Activated B cell treated with CpG ODN at 0.5 μM for 24 hours (primary cell): ENCODE data around the gene COPS9. TPM values are rescaled to one million over a fixed set of nuclear protein-coding genes. Genes with fewer than 3 reads are reported as not detected.

Experiments used
- ATAC-seq: fragments of 200-7000 bp; cut with Tn5 transposase; one replicate; pipeline ENCODE4 v1.10.0; 2021; ENCODE audit warnings: low read depth, mild to moderate bottlenecking, moderate library complexity
- CTCF ChIA-PET: fragments of 350-600 bp; sonication (Branson Sonifier 250); formaldehyde crosslinking; loops from one replicate; lab custom pipeline; 2021; ENCODE audit warnings: antibody characterized with exemption; lab: Charles Lee
- POLR2A ChIA-PET: fragments of 350-600 bp; sonication (Branson Sonifier 250); formaldehyde crosslinking; loops from one replicate; lab custom pipeline; 2021; ENCODE audit warnings: antibody characterized with exemption; lab: Charles Lee
- DNase-seq: peaks from one replicate; pipeline ENCODE4 v3.0.0; 2022
- H3K27ac Mint-ChIP-seq: one replicate; pipeline ENCODE4 v1.8.0; 2020; ENCODE audit warnings: mixed read lengths
- H3K27me3 Mint-ChIP-seq: one replicate; pipeline ENCODE4 v1.8.0; 2021; ENCODE audit warnings: mixed read lengths
- H3K36me3 Mint-ChIP-seq: one replicate; pipeline ENCODE4 v1.8.0; 2021; ENCODE audit warnings: low read depth, mixed read lengths
- H3K4me1 Mint-ChIP-seq: one replicate; pipeline ENCODE4 v1.8.0; 2021; ENCODE audit warnings: mixed read lengths
- H3K4me3 Mint-ChIP-seq: one replicate; pipeline ENCODE4 v1.8.0; 2020; ENCODE audit warnings: mild to moderate bottlenecking, mixed read lengths
- H3K9me3 Mint-ChIP-seq: one replicate; pipeline ENCODE4 v1.8.0; 2020; ENCODE audit warnings: mixed read lengths
- CTCF ChIP-seq: fragments of 200-600 bp; IDR thresholded peaks from one replicate; pipeline ENCODE4 v1.8.0; 2022; ENCODE audit warnings: antibody characterized with exemption, mild to moderate bottlenecking
- intact Hi-C: fragments of 100-400 bp; cut with micrococcal nuclease; formaldehyde crosslinking; loops from one replicate; pipeline ENCODE4 v1.15.1; 2024
- total RNA-seq: library from RNA; stranded (reverse); gene quantifications from 2 replicates; pipeline ENCODE4 v1.2.3, GENCODE V29; 2022

COPS9 gene
- total RNA-seq, 1 donor from 2014 or later, result 78.6 TPM

GRCh38 chr2:240182001-240182400 is 45.9 kb upstream of the COPS9 start:
- no peak for ATAC-seq
- H3K4me1 Mint-ChIP-seq, result no peaks in the 10 kb centered on the region
- CTCF ChIA-PET, result no interaction called here
- H3K36me3 Mint-ChIP-seq, result no peaks in the 10 kb centered on the region
- intact Hi-C loops, result no loop called here
- no peak for TF ChIP-seq CTCF
- peaks cover 11% of the 10 kb centered on the region for H3K27me3 Mint-ChIP-seq
- no peak for DNase-seq
- H3K9me3 Mint-ChIP-seq, result no peaks in the 10 kb centered on the region
- H3K4me3 Mint-ChIP-seq, result no peak overlapping the region
- no peak overlapping the region for H3K27ac Mint-ChIP-seq
- POLR2A ChIA-PET, result no interaction called here

- no peaks in the 10 kb centered on the region for H3K36me3 Mint-ChIP-seq
- H3K4me3 Mint-ChIP-seq, result no peak overlapping the region
- H3K27ac Mint-ChIP-seq, result no peak overlapping the region
- intact Hi-C loops, result no loop called here
- no peak for DNase-seq
- ATAC-seq, result no peak
- ChIA-PET POLR2A (no interaction called here), CTCF (no interaction called here)
- H3K4me1 Mint-ChIP-seq, result no peaks in the 10 kb centered on the region
- peaks cover 20% of the 10 kb centered on the region for H3K27me3 Mint-ChIP-seq
- TF ChIP-seq CTCF, result no peak
- H3K9me3 Mint-ChIP-seq, result no peaks in the 10 kb centered on the region
These were observed 44.0 kb upstream of the COPS9 start for GRCh38 chr2:240179941-240180666.

GRCh38 chr2:240179186-240179815 is 43.2 kb upstream of the COPS9 start:
- ATAC-seq, result no peak
- POLR2A ChIA-PET, result no interaction called here
- no peak for TF ChIP-seq CTCF
- intact Hi-C loops, result no loop called here
- no peak overlapping the region for H3K27ac Mint-ChIP-seq
- CTCF ChIA-PET, result no interaction called here
- no peaks in the 10 kb centered on the region for H3K9me3 Mint-ChIP-seq
- H3K27me3 Mint-ChIP-seq, result peaks cover 22% of the 10 kb centered on the region
- no peak overlapping the region for H3K4me3 Mint-ChIP-seq
- no peaks in the 10 kb centered on the region for H3K4me1 Mint-ChIP-seq
- no peaks in the 10 kb centered on the region for H3K36me3 Mint-ChIP-seq
- DNase-seq, result no peak

- ChIA-PET CTCF (no interaction called here), POLR2A (no interaction called here)
These were observed 42.5 kb upstream of the COPS9 start for GRCh38 chr2:240178564-240178963.

More at GRCh38 chr2:240178564-240178963, 42.5 kb upstream of the COPS9 start:
- ATAC-seq (no peak), DNase-seq (no peak)
- Mint-ChIP-seq H3K4me1 (no peaks in the 10 kb centered on the region), H3K36me3 (no peaks in the 10 kb centered on the region), H3K27me3 (peaks cover 23% of the 10 kb centered on the region), H3K9me3 (no peaks in the 10 kb centered on the region), H3K4me3 (no peak overlapping the region), H3K27ac (no peak overlapping the region)
- intact Hi-C loops, result no loop called here
- TF ChIP-seq CTCF, result no peak
